GM12892 (cell line): ENCODE results near the gene PDE4A.
A peak's percentile ranks its signal among the peaks of the same experiment; 100 is the strongest.
"Not testable (repeated sequence)": the region's sequence is repeated elsewhere in the genome, so short reads cannot be mapped to it uniquely, and the experiment has no call there.

Experiments
- DNase-seq: peaks from one replicate; pipeline ENCODE4 v3.0.0; 2011; ENCODE audit not compliant: insufficient read length
- FAIRE-seq: peaks from 2 replicates; lab custom pipeline; 2011; peaks lifted over from hg19 to GRCh38; lab: Jason Lieb, UNC
- POLR2A ChIP-seq: IDR thresholded peaks from 2 replicates; pipeline ENCODE4 v1.6.1; 2011; ENCODE audit warnings: low read depth, low read length, control low read depth
- POLR2AphosphoS5 ChIP-seq: IDR thresholded peaks from 2 replicates; pipeline ENCODE4 v1.6.1; 2011; ENCODE audit warnings: low read depth, low read length, control low read depth
- TAF1 ChIP-seq: IDR thresholded peaks from 2 replicates; pipeline ENCODE4 v1.6.1; 2011; ENCODE audit warnings: low read depth, mild to moderate bottlenecking, control low read depth, low read length, borderline replicate concordance

PDE4A gene

GRCh38 chr19:10393137-10393536 lies 27.2 kb upstream of the PDE4A start:
- FAIRE-seq, result no peak
- no peak for TF ChIP-seq POLR2A
- no peak for TF ChIP-seq POLR2AphosphoS5
- no peak for TF ChIP-seq TAF1
- DNase-seq, result no peak

- FAIRE-seq (no peak), DNase-seq (no peak)
- TF ChIP-seq TAF1, result no peak
- no peak for TF ChIP-seq POLR2A
- TF ChIP-seq POLR2AphosphoS5, result no peak
Observed at GRCh38 chr19:10395003-10395402, 25.3 kb upstream of the PDE4A start.

GRCh38 chr19:10395436-10395835 lies 24.9 kb upstream of the PDE4A start:
- FAIRE-seq (no peak), DNase-seq (no peak)
- TF ChIP-seq POLR2AphosphoS5 (no peak), TAF1 (no peak), POLR2A (no peak)

GRCh38 chr19:10395917-10396316 lies 24.4 kb upstream of the PDE4A start:
- FAIRE-seq (no peak), DNase-seq (peak; percentile 11)
- TF ChIP-seq POLR2A, result no peak
- TF ChIP-seq TAF1, result no peak
- TF ChIP-seq POLR2AphosphoS5, result no peak

- TF ChIP-seq POLR2A (no peak), TAF1 (no peak), POLR2AphosphoS5 (no peak)
- FAIRE-seq, result no peak
- no peak for DNase-seq
Observed at GRCh38 chr19:10398819-10399218, 21.5 kb upstream of the PDE4A start.

GRCh38 chr19:10399340-10399739 lies 21.0 kb upstream of the PDE4A start:
- FAIRE-seq, DNase-seq: not testable (repeated sequence)

GRCh38 chr19:10399878-10400277 lies 20.5 kb upstream of the PDE4A start:
- DNase-seq, result no peak
- TF ChIP-seq POLR2AphosphoS5 (no peak), POLR2A (no peak), TAF1 (no peak)
- no peak for FAIRE-seq

- FAIRE-seq (no peak), DNase-seq (no peak)
- no peak for TF ChIP-seq POLR2AphosphoS5
Observed at GRCh38 chr19:10402441-10403038, 17.8 kb upstream of the PDE4A start.

- TF ChIP-seq POLR2AphosphoS5, result peak; percentile 95
- TF ChIP-seq TAF1, result peak; percentile 82; the same call in 1 of the 2 replicates
- TF ChIP-seq POLR2A, result peak; percentile 98
- DNase-seq, result peak; percentile 99
- peak; percentile 99 for FAIRE-seq
Observed at GRCh38 chr19:10403137-10404021, 17.0 kb upstream of the PDE4A start, which contains the start of gene CDC37. Gene CDC37 (minus strand): TSS chr19:10403542. CDS start chr19:10403479, 63 bp downstream.

- no peak for FAIRE-seq
- TF ChIP-seq POLR2A (no peak), TAF1 (no peak), POLR2AphosphoS5 (no peak)
- no peak for DNase-seq
Observed at GRCh38 chr19:10404888-10405820, 15.2 kb upstream of the PDE4A start.

GRCh38 chr19:10406191-10406590 lies 14.1 kb upstream of the PDE4A start:
- TF ChIP-seq POLR2AphosphoS5, result no peak
- no peak for TF ChIP-seq POLR2A
- no peak for TF ChIP-seq TAF1
- no peak for FAIRE-seq
- no peak for DNase-seq
